CD4-positive, alpha-beta T cell (primary cell): Measurements from ENCODE around the gene PEF1. TPM values are rescaled to one million over a fixed set of nuclear protein-coding genes. Genes with fewer than 3 reads are reported as not detected.

ENCODE experiments used
- ATAC-seq: fragments of 200-7000 bp; cut with Tn5 transposase; one replicate; pipeline ENCODE4 v1.10.0; 2022; ENCODE audit warnings: mild to moderate bottlenecking; ENCODE audit not compliant: poor library complexity
- CTCF ChIA-PET: fragments of 350-600 bp; sonication (Branson Sonifier 250); formaldehyde crosslinking; loops from one replicate; lab custom pipeline; 2021; ENCODE audit warnings: antibody characterized with exemption, inconsistent platforms; lab: Charles Lee
- POLR2A ChIA-PET: fragments of 350-600 bp; sonication (Branson Sonifier 250); formaldehyde crosslinking; loops from one replicate; lab custom pipeline; 2021; ENCODE audit warnings: antibody characterized with exemption, inconsistent platforms; lab: Charles Lee
- DNase-seq, 14 experiments: peaks; one replicate each; pipeline ENCODE4 v3.0.0-alpha.2; 2013 to 2020; ENCODE audit warnings: mixed read lengths in 2 of 14
- H3K27ac ChIP-seq, 2 donors: one replicate each; pipeline versions ENCODE4 v1.5.1 to v1.7.0; 2013; ENCODE audit warnings: low read length in 2 of 2, low read depth in 1 of 2, mild to moderate bottlenecking in 1 of 2
- H3K27me3 ChIP-seq, 2 experiments: 1 replicate in 1 of 2; 2 replicates in 1 of 2; pipeline versions ENCODE4 v1.6.1 to v1.7.0; 2013; ENCODE audit warnings: low read length in 2 of 2, control low read depth in 1 of 2, mild to moderate bottlenecking in 1 of 2, moderate library complexity in 1 of 2; ENCODE audit not compliant: insufficient read depth in 2 of 2, control insufficient read depth in 1 of 2
- H3K36me3 ChIP-seq: one replicate; pipeline ENCODE4 v1.6.1; 2013; ENCODE audit warnings: low read length, control low read depth; ENCODE audit not compliant: insufficient read depth
- H3K4me1 ChIP-seq: one replicate; pipeline ENCODE4 v1.6.1; 2013; ENCODE audit warnings: low read length, control low read depth; ENCODE audit not compliant: insufficient read depth
- H3K4me3 ChIP-seq: one replicate; pipeline ENCODE4 v1.5.1; 2013; ENCODE audit warnings: mild to moderate bottlenecking, low read length, moderate library complexity
- H3K9me3 ChIP-seq, 2 experiments: 1 replicate in 1 of 2; 2 replicates in 1 of 2; pipeline versions ENCODE4 v1.6.1 to v1.7.0; 2013; ENCODE audit warnings: low read length in 2 of 2, mild to moderate bottlenecking in 2 of 2, control low read depth in 1 of 2, moderate library complexity in 1 of 2; ENCODE audit not compliant: control insufficient read depth in 1 of 2, insufficient read depth in 1 of 2
- H3K27ac Mint-ChIP-seq: one replicate; pipeline ENCODE4 v1.8.0; 2020; ENCODE audit warnings: mixed read lengths
- H3K27me3 Mint-ChIP-seq: one replicate; pipeline ENCODE4 v1.8.0; 2021; ENCODE audit warnings: mixed read lengths
- H3K36me3 Mint-ChIP-seq: one replicate; pipeline ENCODE4 v1.8.0; 2021; ENCODE audit warnings: low read depth, mixed read lengths
- H3K4me1 Mint-ChIP-seq: one replicate; pipeline ENCODE4 v1.8.0; 2021; ENCODE audit warnings: low read depth, mixed read lengths
- H3K4me3 Mint-ChIP-seq: one replicate; pipeline ENCODE4 v1.8.0; 2020; ENCODE audit warnings: mild to moderate bottlenecking, mixed read lengths
- H3K9me3 Mint-ChIP-seq: one replicate; pipeline ENCODE4 v1.8.0; 2020; ENCODE audit warnings: mixed read lengths
- intact Hi-C, 2 experiments: fragments of 100-400 bp; cut with DNase I in 1 of 2; cut with micrococcal nuclease in 1 of 2; formaldehyde crosslinking; loops; one replicate each; pipeline versions ENCODE4 v1.15.1 to v1.9.0; 2023 to 2025; cut with DNase I, micrococcal nuclease
- total RNA-seq, 174 experiments: library from RNA in 2 of 174; stranded (reverse) in 2 of 174; gene quantifications; one replicate each; pipeline ENCODE4 v1.2.3 and lab custom pipeline; 2021 to 2026
- TF ChIP-seq, protein P1 (sequence below): fragments of 200-600 bp; IDR thresholded peaks from one replicate; pipeline ENCODE4 v1.8.0; 2022; ENCODE audit warnings: antibody characterized with exemption, mild to moderate bottlenecking

PEF1 gene
- total RNA-seq, 2 experiments from 2014 or later: 42.3 to 45.9 TPM

DNA sequence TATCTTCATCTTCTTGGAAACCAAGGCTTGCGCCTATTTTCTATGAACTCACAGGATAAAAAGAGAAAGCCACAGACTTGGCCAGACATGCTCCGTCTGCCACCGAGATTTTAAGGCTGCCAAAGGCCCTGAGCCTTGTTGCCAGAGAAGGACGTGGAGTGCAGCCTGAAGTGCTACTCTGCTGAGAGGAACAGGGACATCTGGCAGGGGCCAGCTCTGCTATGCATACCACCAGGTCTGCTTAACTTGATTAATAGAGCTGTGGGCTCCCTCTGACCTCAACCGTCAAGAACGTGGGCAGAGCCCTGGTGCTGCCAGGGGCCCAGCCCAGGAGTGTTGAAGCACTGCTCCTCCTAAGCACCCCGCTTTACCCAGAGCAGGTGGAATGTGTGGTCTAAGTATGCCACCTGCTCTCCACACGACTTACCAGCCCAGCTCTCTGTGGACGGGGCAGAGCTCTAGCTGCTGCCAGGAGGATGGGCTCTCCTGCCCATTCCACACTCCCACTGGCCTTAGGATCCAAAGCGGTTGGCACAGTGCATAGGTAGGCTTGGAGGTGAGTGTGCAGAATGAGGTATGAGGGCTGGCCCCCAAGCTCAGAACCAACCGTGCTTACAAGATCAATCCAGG, 16.6 kb downstream of the PEF1 start:
- no peaks in the 10 kb centered on the region for H3K9me3 ChIP-seq
- no peaks in the 10 kb centered on the region for H3K27me3 ChIP-seq
- Mint-ChIP-seq H3K4me3 (no peak overlapping the region), H3K27me3 (no peaks in the 10 kb centered on the region), H3K27ac (no peak overlapping the region), H3K9me3 (no peaks in the 10 kb centered on the region), H3K36me3 (peaks cover 68% of the 10 kb centered on the region), H3K4me1 (no peaks in the 10 kb centered on the region)
- no peak overlapping the region for H3K27ac ChIP-seq
- CTCF ChIA-PET: no interaction called here
- POLR2A ChIA-PET: no interaction called here
- DNase-seq (no peak), ATAC-seq (no peak)
- no peaks in the 10 kb centered on the region for H3K4me1 ChIP-seq
- intact Hi-C loops: no loop called here
- H3K4me3 ChIP-seq: no peak overlapping the region
- H3K36me3 ChIP-seq: peaks cover 61% of the 10 kb centered on the region
- TF ChIP-seq, protein P1, sequence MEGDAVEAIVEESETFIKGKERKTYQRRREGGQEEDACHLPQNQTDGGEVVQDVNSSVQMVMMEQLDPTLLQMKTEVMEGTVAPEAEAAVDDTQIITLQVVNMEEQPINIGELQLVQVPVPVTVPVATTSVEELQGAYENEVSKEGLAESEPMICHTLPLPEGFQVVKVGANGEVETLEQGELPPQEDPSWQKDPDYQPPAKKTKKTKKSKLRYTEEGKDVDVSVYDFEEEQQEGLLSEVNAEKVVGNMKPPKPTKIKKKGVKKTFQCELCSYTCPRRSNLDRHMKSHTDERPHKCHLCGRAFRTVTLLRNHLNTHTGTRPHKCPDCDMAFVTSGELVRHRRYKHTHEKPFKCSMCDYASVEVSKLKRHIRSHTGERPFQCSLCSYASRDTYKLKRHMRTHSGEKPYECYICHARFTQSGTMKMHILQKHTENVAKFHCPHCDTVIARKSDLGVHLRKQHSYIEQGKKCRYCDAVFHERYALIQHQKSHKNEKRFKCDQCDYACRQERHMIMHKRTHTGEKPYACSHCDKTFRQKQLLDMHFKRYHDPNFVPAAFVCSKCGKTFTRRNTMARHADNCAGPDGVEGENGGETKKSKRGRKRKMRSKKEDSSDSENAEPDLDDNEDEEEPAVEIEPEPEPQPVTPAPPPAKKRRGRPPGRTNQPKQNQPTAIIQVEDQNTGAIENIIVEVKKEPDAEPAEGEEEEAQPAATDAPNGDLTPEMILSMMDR: no peak

DNA sequence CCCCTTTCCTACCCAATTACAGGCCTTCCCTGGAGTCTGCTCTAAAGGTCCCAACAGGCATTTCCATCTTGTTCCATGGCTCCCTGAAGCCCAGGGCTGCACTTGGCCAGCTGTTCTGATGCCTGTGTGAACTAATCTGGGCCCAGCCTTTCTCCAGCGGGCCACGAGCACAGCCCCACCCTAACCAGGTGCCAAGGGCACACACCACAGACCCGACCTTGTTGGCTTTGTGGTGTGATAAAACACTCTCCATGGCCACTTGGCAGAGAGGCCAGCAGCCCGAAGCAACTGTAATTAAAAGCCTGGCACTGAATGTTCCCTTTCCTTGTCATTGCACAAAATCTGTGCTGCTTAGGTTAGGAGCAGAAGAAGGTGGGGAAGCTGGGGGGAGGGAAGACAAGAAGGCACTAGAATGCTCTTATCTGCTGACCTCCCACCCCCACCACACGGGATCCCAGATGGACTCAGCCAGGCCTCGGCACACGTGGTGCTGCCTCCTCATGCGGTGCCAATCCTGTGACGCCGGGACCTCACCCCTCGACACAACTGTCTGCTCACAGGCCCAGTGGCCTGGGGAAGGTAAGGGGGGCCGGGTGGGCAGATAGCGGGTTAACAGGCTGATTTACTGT, 17.3 kb downstream of the PEF1 start:
- ChIA-PET CTCF (no interaction called here), POLR2A (no interaction called here)
- Histone ChIP-seq H3K36me3 (peaks cover 55% of the 10 kb centered on the region), H3K4me1 (no peaks in the 10 kb centered on the region), H3K27me3 (no peaks in the 10 kb centered on the region), H3K9me3 (no peaks in the 10 kb centered on the region), H3K4me3 (no peak overlapping the region), H3K27ac (no peak overlapping the region)
- intact Hi-C loops: no loop called here
- DNase-seq (no peak), ATAC-seq (no peak)
- Mint-ChIP-seq H3K36me3 (peaks cover 61% of the 10 kb centered on the region), H3K4me3 (no peak overlapping the region), H3K27ac (no peak overlapping the region), H3K4me1 (no peaks in the 10 kb centered on the region), H3K9me3 (no peaks in the 10 kb centered on the region), H3K27me3 (no peaks in the 10 kb centered on the region)
- TF ChIP-seq, protein P1: no peak

DNA sequence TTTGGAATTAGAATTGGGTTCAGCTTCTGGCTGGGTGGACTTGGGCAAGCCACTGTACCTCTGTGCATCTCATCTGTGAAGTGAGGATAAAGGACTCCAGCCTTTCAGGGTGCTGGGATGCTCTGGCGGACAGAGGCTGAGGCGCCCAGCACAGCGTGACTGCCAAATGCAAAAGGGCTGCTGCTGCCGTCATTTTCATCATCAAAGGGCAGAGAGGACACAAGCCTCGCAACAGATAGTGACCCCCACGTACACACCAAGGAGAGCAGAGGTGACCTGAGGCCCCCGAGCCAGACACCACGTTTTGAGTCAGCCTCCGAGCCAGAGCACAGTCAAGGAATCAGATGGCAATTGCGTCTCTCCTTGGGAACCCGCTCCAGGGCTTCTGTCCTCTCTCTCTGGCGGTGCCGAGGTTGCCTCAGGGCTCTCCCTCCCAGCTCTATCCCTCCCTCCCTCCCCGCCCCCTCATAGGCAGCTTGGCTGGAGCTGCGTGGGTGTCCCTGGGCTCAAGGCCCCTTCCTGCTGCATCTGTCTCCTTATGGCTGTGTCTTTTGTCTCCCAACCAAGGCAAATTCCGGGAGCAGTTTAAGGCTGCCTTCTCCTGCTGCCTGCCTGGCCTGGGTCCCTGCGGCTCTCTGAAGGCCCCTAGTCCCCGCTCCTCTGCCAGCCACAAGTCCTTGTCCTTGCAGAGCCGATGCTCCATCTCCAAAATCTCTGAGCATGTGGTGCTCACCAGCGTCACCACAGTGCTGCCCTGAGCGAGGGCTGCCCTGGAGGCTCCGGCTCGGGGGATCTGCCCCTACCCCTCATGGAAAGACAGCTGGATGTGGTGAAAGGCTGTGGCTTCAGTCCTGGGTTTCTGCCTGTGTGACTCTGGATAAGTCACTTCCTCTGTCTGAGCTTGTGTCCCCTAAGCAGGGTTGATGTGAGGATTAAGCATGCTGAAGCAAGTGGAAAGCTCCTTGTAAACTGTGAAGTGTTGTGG, 18.2 kb downstream of the PEF1 start:
- Histone ChIP-seq H3K36me3 (peaks cover 46% of the 10 kb centered on the region), H3K4me1 (no peaks in the 10 kb centered on the region), H3K4me3 (no peak overlapping the region), H3K9me3 (no peaks in the 10 kb centered on the region), H3K27me3 (no peaks in the 10 kb centered on the region), H3K27ac (no peak overlapping the region)
- Mint-ChIP-seq H3K36me3 (peaks cover 54% of the 10 kb centered on the region), H3K4me1 (no peaks in the 10 kb centered on the region), H3K4me3 (no peak overlapping the region), H3K27ac (no peak overlapping the region), H3K9me3 (no peaks in the 10 kb centered on the region), H3K27me3 (no peaks in the 10 kb centered on the region)
- DNase-seq (no peak), ATAC-seq (no peak)
- TF ChIP-seq, protein P1: no peak
- CTCF ChIA-PET: no interaction called here
- intact Hi-C loops: no loop called here
- POLR2A ChIA-PET: no interaction called here
